CD4-positive, alpha-beta T cell (primary cell): ENCODE data around the gene NKTR. TPM values are rescaled to one million over a fixed set of nuclear protein-coding genes. Genes with fewer than 3 reads are reported as not detected.

Source experiments
- ATAC-seq: fragments of 200-7000 bp; cut with Tn5 transposase; one replicate; pipeline ENCODE4 v1.10.0; 2022; ENCODE audit warnings: mild to moderate bottlenecking; ENCODE audit not compliant: poor library complexity
- CTCF ChIA-PET: fragments of 350-600 bp; sonication (Branson Sonifier 250); formaldehyde crosslinking; loops from one replicate; lab custom pipeline; 2021; ENCODE audit warnings: antibody characterized with exemption, inconsistent platforms; lab: Charles Lee
- POLR2A ChIA-PET: fragments of 350-600 bp; sonication (Branson Sonifier 250); formaldehyde crosslinking; loops from one replicate; lab custom pipeline; 2021; ENCODE audit warnings: antibody characterized with exemption, inconsistent platforms; lab: Charles Lee
- DNase-seq, 14 experiments: peaks; one replicate each; pipeline ENCODE4 v3.0.0-alpha.2; 2013 to 2020; ENCODE audit warnings: mixed read lengths in 2 of 14
- H3K27ac ChIP-seq, 2 donors: one replicate each; pipeline versions ENCODE4 v1.5.1 to v1.7.0; 2013; ENCODE audit warnings: low read length in 2 of 2, low read depth in 1 of 2, mild to moderate bottlenecking in 1 of 2
- H3K27me3 ChIP-seq, 2 experiments: 1 replicate in 1 of 2; 2 replicates in 1 of 2; pipeline versions ENCODE4 v1.6.1 to v1.7.0; 2013; ENCODE audit warnings: low read length in 2 of 2, control low read depth in 1 of 2, mild to moderate bottlenecking in 1 of 2, moderate library complexity in 1 of 2; ENCODE audit not compliant: insufficient read depth in 2 of 2, control insufficient read depth in 1 of 2
- H3K36me3 ChIP-seq: one replicate; pipeline ENCODE4 v1.6.1; 2013; ENCODE audit warnings: low read length, control low read depth; ENCODE audit not compliant: insufficient read depth
- H3K4me1 ChIP-seq: one replicate; pipeline ENCODE4 v1.6.1; 2013; ENCODE audit warnings: low read length, control low read depth; ENCODE audit not compliant: insufficient read depth
- H3K4me3 ChIP-seq: one replicate; pipeline ENCODE4 v1.5.1; 2013; ENCODE audit warnings: mild to moderate bottlenecking, low read length, moderate library complexity
- H3K9me3 ChIP-seq, 2 experiments: 1 replicate in 1 of 2; 2 replicates in 1 of 2; pipeline versions ENCODE4 v1.6.1 to v1.7.0; 2013; ENCODE audit warnings: low read length in 2 of 2, mild to moderate bottlenecking in 2 of 2, control low read depth in 1 of 2, moderate library complexity in 1 of 2; ENCODE audit not compliant: control insufficient read depth in 1 of 2, insufficient read depth in 1 of 2
- H3K27ac Mint-ChIP-seq: one replicate; pipeline ENCODE4 v1.8.0; 2020; ENCODE audit warnings: mixed read lengths
- H3K27me3 Mint-ChIP-seq: one replicate; pipeline ENCODE4 v1.8.0; 2021; ENCODE audit warnings: mixed read lengths
- H3K36me3 Mint-ChIP-seq: one replicate; pipeline ENCODE4 v1.8.0; 2021; ENCODE audit warnings: low read depth, mixed read lengths
- H3K4me1 Mint-ChIP-seq: one replicate; pipeline ENCODE4 v1.8.0; 2021; ENCODE audit warnings: low read depth, mixed read lengths
- H3K4me3 Mint-ChIP-seq: one replicate; pipeline ENCODE4 v1.8.0; 2020; ENCODE audit warnings: mild to moderate bottlenecking, mixed read lengths
- H3K9me3 Mint-ChIP-seq: one replicate; pipeline ENCODE4 v1.8.0; 2020; ENCODE audit warnings: mixed read lengths
- intact Hi-C, 2 experiments: fragments of 100-400 bp; cut with DNase I in 1 of 2; cut with micrococcal nuclease in 1 of 2; formaldehyde crosslinking; loops; one replicate each; pipeline versions ENCODE4 v1.15.1 to v1.9.0; 2023 to 2025; cut with DNase I, micrococcal nuclease
- total RNA-seq, 174 experiments: library from RNA in 2 of 174; stranded (reverse) in 2 of 174; gene quantifications; one replicate each; pipeline ENCODE4 v1.2.3 and lab custom pipeline; 2021 to 2026
- TF ChIP-seq, protein P1 (sequence below): fragments of 200-600 bp; IDR thresholded peaks from one replicate; pipeline ENCODE4 v1.8.0; 2022; ENCODE audit warnings: antibody characterized with exemption, mild to moderate bottlenecking

Gene NKTR
- total RNA-seq, 2 experiments from 2014 or later, result 236 to 249 TPM

DNA sequence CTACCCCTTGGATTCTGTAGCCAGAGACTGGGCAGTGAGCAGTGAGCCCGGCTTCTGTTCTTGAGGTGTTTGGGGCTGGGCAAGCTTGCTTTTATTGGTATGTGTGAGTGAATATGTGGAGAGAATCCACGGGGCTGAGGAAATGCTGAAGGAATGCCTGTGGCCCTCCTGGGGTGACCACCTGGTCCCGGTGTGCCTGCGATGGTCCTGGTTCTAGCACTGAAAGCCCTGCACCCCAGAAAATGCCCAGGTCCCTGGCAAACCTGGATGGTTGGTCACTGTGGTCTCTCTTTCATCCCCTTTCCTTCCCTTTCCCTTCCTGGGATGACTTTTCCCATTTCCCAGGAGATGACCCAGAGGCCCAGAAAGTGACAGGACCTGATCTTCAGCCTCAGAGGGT is 57.2 kb downstream of the NKTR start:
- CTCF ChIA-PET, result no interaction called here
- no peak overlapping the region for H3K4me3 ChIP-seq
- H3K27me3 ChIP-seq, result no peaks in the 10 kb centered on the region
- no peak for DNase-seq
- H3K27ac Mint-ChIP-seq, result peak overlapping the region; percentile 51
- no peaks in the 10 kb centered on the region for H3K36me3 Mint-ChIP-seq
- TF ChIP-seq, protein P1, sequence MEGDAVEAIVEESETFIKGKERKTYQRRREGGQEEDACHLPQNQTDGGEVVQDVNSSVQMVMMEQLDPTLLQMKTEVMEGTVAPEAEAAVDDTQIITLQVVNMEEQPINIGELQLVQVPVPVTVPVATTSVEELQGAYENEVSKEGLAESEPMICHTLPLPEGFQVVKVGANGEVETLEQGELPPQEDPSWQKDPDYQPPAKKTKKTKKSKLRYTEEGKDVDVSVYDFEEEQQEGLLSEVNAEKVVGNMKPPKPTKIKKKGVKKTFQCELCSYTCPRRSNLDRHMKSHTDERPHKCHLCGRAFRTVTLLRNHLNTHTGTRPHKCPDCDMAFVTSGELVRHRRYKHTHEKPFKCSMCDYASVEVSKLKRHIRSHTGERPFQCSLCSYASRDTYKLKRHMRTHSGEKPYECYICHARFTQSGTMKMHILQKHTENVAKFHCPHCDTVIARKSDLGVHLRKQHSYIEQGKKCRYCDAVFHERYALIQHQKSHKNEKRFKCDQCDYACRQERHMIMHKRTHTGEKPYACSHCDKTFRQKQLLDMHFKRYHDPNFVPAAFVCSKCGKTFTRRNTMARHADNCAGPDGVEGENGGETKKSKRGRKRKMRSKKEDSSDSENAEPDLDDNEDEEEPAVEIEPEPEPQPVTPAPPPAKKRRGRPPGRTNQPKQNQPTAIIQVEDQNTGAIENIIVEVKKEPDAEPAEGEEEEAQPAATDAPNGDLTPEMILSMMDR, result no peak
- H3K9me3 Mint-ChIP-seq, result no peaks in the 10 kb centered on the region
- no peak overlapping the region for H3K4me3 Mint-ChIP-seq
- H3K4me1 ChIP-seq, result peaks cover 26% of the 10 kb centered on the region
- no peaks in the 10 kb centered on the region for H3K27me3 Mint-ChIP-seq
- H3K4me1 Mint-ChIP-seq, result peaks cover 14% of the 10 kb centered on the region
- H3K27ac ChIP-seq, result no peak overlapping the region
- intact Hi-C loops, result no loop called here
- no peak for ATAC-seq
- no peaks in the 10 kb centered on the region for H3K36me3 ChIP-seq
- H3K9me3 ChIP-seq, result no peaks in the 10 kb centered on the region
- POLR2A ChIA-PET, result no interaction called here

DNA sequence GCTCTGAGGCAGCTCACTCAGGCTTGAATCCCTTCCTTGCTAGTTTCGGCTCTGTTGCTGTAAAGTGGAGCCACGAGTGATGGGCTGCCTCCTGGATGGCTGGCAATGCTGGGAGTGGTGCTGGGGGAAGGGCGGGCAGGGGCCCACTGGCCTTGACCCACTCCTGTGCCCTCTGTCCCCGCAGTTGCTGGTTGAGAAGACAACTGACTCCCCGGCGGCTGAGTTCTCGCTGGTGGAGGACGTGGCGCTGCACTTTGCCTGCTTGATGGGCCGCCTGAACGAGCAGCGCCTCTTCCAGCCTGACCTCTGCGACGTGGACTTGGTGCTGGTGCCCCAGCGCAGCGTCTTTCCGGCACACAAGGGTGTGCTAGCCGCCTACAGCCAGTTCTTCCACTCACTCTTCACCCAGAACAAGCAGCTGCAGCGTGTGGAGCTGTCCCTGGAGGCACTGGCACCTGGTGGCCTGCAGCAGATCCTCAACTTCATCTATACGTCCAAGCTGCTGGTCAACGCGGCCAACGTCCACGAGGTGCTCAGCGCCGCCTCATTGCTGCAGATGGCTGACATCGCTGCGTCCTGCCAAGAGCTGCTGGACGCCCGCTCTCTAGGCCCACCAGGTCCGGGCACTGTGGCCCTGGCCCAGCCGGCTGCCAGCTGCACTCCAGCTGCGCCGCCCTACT is 57.7 kb downstream of the NKTR start:
- H3K27ac Mint-ChIP-seq, result peak overlapping the region; percentile 51
- no peaks in the 10 kb centered on the region for H3K27me3 Mint-ChIP-seq
- H3K4me1 Mint-ChIP-seq, result peaks cover 9% of the 10 kb centered on the region
- TF ChIP-seq, protein P1, result no peak
- ATAC-seq (no peak), DNase-seq (no peak)
- peaks cover 20% of the 10 kb centered on the region for H3K4me1 ChIP-seq
- ChIA-PET CTCF (no interaction called here), POLR2A (no interaction called here)
- H3K9me3 Mint-ChIP-seq, result no peaks in the 10 kb centered on the region
- no peak overlapping the region for H3K27ac ChIP-seq
- H3K4me3 ChIP-seq, result no peak overlapping the region
- H3K27me3 ChIP-seq, result no peaks in the 10 kb centered on the region
- no peaks in the 10 kb centered on the region for H3K9me3 ChIP-seq
- intact Hi-C loops, result no loop called here
- no peaks in the 10 kb centered on the region for H3K36me3 ChIP-seq
- H3K4me3 Mint-ChIP-seq, result no peak overlapping the region
- no peaks in the 10 kb centered on the region for H3K36me3 Mint-ChIP-seq

DNA sequence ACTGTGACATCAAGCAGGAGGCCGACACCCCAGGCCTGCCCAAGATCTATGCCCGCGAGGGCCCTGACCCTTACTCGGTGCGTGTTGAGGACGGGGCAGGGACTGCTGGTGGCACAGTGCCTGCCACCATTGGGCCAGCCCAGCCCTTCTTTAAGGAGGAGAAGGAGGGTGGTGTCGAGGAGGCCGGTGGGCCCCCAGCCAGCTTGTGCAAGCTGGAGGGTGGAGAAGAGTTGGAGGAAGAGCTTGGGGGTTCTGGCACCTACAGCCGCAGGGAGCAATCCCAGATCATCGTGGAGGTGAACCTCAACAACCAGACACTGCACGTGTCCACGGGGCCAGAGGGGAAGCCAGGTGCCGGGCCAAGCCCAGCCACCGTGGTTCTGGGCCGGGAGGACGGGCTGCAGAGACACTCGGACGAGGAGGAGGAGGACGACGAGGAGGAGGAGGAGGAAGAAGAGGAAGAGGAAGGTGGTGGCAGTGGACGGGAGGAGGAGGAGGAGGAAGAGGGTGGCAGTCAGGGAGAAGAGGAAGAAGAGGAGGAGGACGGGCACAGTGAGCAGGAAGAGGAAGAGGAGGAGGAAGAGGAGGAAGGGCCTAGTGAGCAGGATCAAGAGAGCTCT is 58.4 kb downstream of the NKTR start:
- DNase-seq (no peak), ATAC-seq (no peak)
- no peaks in the 10 kb centered on the region for H3K9me3 ChIP-seq
- H3K4me3 ChIP-seq, result no peak overlapping the region
- H3K4me1 Mint-ChIP-seq, result peaks cover 4% of the 10 kb centered on the region
- no peaks in the 10 kb centered on the region for H3K36me3 Mint-ChIP-seq
- CTCF ChIA-PET, result no interaction called here
- H3K4me1 ChIP-seq, result peaks cover 14% of the 10 kb centered on the region
- POLR2A ChIA-PET, result no interaction called here
- no peak overlapping the region for H3K27ac Mint-ChIP-seq
- H3K27me3 ChIP-seq, result no peaks in the 10 kb centered on the region
- TF ChIP-seq, protein P1, result no peak
- no peak overlapping the region for H3K27ac ChIP-seq
- intact Hi-C loops, result no loop called here
- H3K27me3 Mint-ChIP-seq, result no peaks in the 10 kb centered on the region
- H3K4me3 Mint-ChIP-seq, result no peak overlapping the region
- no peaks in the 10 kb centered on the region for H3K9me3 Mint-ChIP-seq
- H3K36me3 ChIP-seq, result no peaks in the 10 kb centered on the region
